Left ventricle myocardium inferior (tissue), 1 donor: ENCODE data around the gene NRIP3. TPM values are rescaled to one million over a fixed set of nuclear protein-coding genes. Genes with fewer than 3 reads are reported as not detected.

Experiments
- DNase-seq: peaks from one replicate; pipeline ENCODE4 v3.0.0-alpha.2; 2020
- H3K27ac ChIP-seq: fragments of 200-600 bp; replicated peaks from 2 replicates; pipeline ENCODE4 v1.8.0; 2021
- H3K27me3 ChIP-seq: fragments of 200-600 bp; 2 replicates; pipeline ENCODE4 v1.8.0; 2021; ENCODE audit warnings: low read depth
- H3K36me3 ChIP-seq: fragments of 200-600 bp; 2 replicates; pipeline ENCODE4 v1.8.0; 2021
- H3K4me1 ChIP-seq: fragments of 200-600 bp; 2 replicates; pipeline ENCODE4 v1.8.0; 2021
- H3K4me3 ChIP-seq: fragments of 200-600 bp; 2 replicates; pipeline ENCODE4 v1.8.0; 2021; ENCODE audit warnings: mild to moderate bottlenecking, moderate library complexity
- H3K9me3 ChIP-seq: fragments of 200-600 bp; replicated peaks from 2 replicates; pipeline ENCODE4 v1.8.0; 2021
- CTCF ChIP-seq: fragments of 200-600 bp; IDR thresholded peaks from 2 replicates; pipeline ENCODE4 v1.8.0; 2021; ENCODE audit warnings: antibody characterized with exemption, mild to moderate bottlenecking, borderline replicate concordance
- intact Hi-C: fragments of 100-400 bp; cut with micrococcal nuclease; formaldehyde crosslinking; loops from one replicate; pipeline ENCODE4 v1.11.0; 2022
- total RNA-seq: library from RNA; stranded (reverse); fragmentation: NEBNext Ultra II Directional; extraction: Animal tissue kit (Norgen Biotek cat#: 25700); gene quantifications from one replicate; pipeline ENCODE4 v1.2.1, GENCODE V29; 2021
- donor health status: DM: no; HTN: yes; CAD: no; lungs with severe emphysema.

NRIP3 gene
- total RNA-seq, 1 donor from 2014 or later, result 1.9 TPM

- no peaks in the 10 kb centered on the region for H3K36me3 ChIP-seq
- no peaks in the 10 kb centered on the region for H3K27me3 ChIP-seq
- TF ChIP-seq CTCF, result no peak
- no peak for DNase-seq
- H3K4me1 ChIP-seq, result peaks cover 56% of the 10 kb centered on the region
- intact Hi-C loops, result loop anchor here (5.0 kb wide), 1 partner anchor 276 kb away; no protein-coding TSS in a partner anchor
- peak overlapping the region; percentile 97 for H3K27ac ChIP-seq
- H3K9me3 ChIP-seq, result no peaks in the 10 kb centered on the region
- peak overlapping the region; percentile 85 for H3K4me3 ChIP-seq
These were observed 41.0 kb downstream of the NRIP3 start for GRCh38 chr11:8962841-8963240.

- H3K27ac ChIP-seq, result no peak overlapping the region
- intact Hi-C loops, result loop anchor here (5.0 kb wide), 1 partner anchor 274 kb away; no protein-coding TSS in a partner anchor
These were observed 42.4 kb downstream of the NRIP3 start for GRCh38 chr11:8961401-8961800.

GRCh38 chr11:8959546-8960166 is 44.1 kb downstream of the NRIP3 start:
- TF ChIP-seq CTCF, result peak; percentile 66
- no peaks in the 10 kb centered on the region for H3K9me3 ChIP-seq
- H3K27me3 ChIP-seq, result no peaks in the 10 kb centered on the region
- peaks cover 46% of the 10 kb centered on the region for H3K4me1 ChIP-seq
- no peak for DNase-seq
- no peak overlapping the region for H3K4me3 ChIP-seq
- H3K27ac ChIP-seq, result peak overlapping the region; percentile 48
- intact Hi-C loops, result loop anchor here (5.0 kb wide), 1 partner anchor 272 kb away; no protein-coding TSS in a partner anchor
- peaks cover 18% of the 10 kb centered on the region for H3K36me3 ChIP-seq

More at GRCh38 chr11:8961401-8961800, 42.4 kb downstream of the NRIP3 start:
- H3K27me3 ChIP-seq, result no peaks in the 10 kb centered on the region
- no peak for DNase-seq
- H3K4me3 ChIP-seq, result no peak overlapping the region
- no peak for TF ChIP-seq CTCF
- peaks cover under 1% of the 10 kb centered on the region for H3K36me3 ChIP-seq
- H3K4me1 ChIP-seq, result peaks cover 61% of the 10 kb centered on the region
- H3K9me3 ChIP-seq, result no peaks in the 10 kb centered on the region

GRCh38 chr11:8956860-8957259 is 46.9 kb downstream of the NRIP3 start:
- H3K27ac ChIP-seq, result no peak overlapping the region
- intact Hi-C loops, result no loop called here
- H3K4me1 ChIP-seq, result peaks cover 20% of the 10 kb centered on the region
- no peak overlapping the region for H3K4me3 ChIP-seq
- H3K36me3 ChIP-seq, result peaks cover 46% of the 10 kb centered on the region
- no peak for DNase-seq
- no peaks in the 10 kb centered on the region for H3K27me3 ChIP-seq
- H3K9me3 ChIP-seq, result no peaks in the 10 kb centered on the region
- TF ChIP-seq CTCF, result no peak

GRCh38 chr11:8948886-8949285 is 54.9 kb downstream of the NRIP3 start:
- Histone ChIP-seq H3K27me3 (no peaks in the 10 kb centered on the region), H3K9me3 (no peaks in the 10 kb centered on the region), H3K27ac (no peak overlapping the region), H3K36me3 (peaks cover 67% of the 10 kb centered on the region), H3K4me3 (no peak overlapping the region), H3K4me1 (no peaks in the 10 kb centered on the region)
- intact Hi-C loops, result no loop called here
- no peak for TF ChIP-seq CTCF
- DNase-seq, result no peak
